H9 (cell line): Measurements from ENCODE around the gene TOPORS. TPM values are rescaled to one million over a fixed set of nuclear protein-coding genes. Genes with fewer than 3 reads are reported as not detected.

Experiments
- DNase-seq: peaks from one replicate; pipeline ENCODE4 v3.0.0-alpha.2; 2017
- H2AFZ ChIP-seq: one replicate; pipeline ENCODE4 v1.6.1; 2013; ENCODE audit warnings: mild to moderate bottlenecking, low read length, control low read depth, moderate library complexity
- H2AK5ac ChIP-seq: 2 replicates; pipeline ENCODE4 v1.6.1; 2013; ENCODE audit warnings: low read length, control low read depth, mixed read lengths; ENCODE audit not compliant: insufficient read length
- H2BK120ac ChIP-seq: one replicate; pipeline ENCODE4 v1.6.1; 2013; ENCODE audit warnings: low read depth, mild to moderate bottlenecking, low read length, control low read depth, inconsistent platforms; ENCODE audit not compliant: poor library complexity, severe bottlenecking
- H2BK12ac ChIP-seq: 2 replicates; pipeline ENCODE4 v1.6.1; 2013; ENCODE audit warnings: low read length, control low read depth, mixed read lengths, low read depth; ENCODE audit not compliant: insufficient read length
- H2BK15ac ChIP-seq: 2 replicates; pipeline ENCODE4 v1.6.1; 2013; ENCODE audit warnings: low read depth, low read length, control low read depth
- H2BK20ac ChIP-seq: one replicate; pipeline ENCODE4 v1.6.1; 2013; ENCODE audit warnings: low read depth, mild to moderate bottlenecking, low read length, control low read depth, inconsistent platforms; ENCODE audit not compliant: poor library complexity, severe bottlenecking
- H2BK5ac ChIP-seq: 2 replicates; pipeline ENCODE4 v1.6.1; 2013; ENCODE audit warnings: low read length, control low read depth, mixed read lengths; ENCODE audit not compliant: insufficient read length
- H3K14ac ChIP-seq: 2 replicates; pipeline ENCODE4 v1.6.1; 2013; ENCODE audit warnings: low read length, control low read depth; ENCODE audit not compliant: insufficient read depth
- H3K18ac ChIP-seq: 2 replicates; pipeline ENCODE4 v1.6.1; 2013; ENCODE audit warnings: low read depth, mild to moderate bottlenecking, mixed read lengths, low read length, control low read depth; ENCODE audit not compliant: insufficient read length
- H3K23ac ChIP-seq: 2 replicates; pipeline ENCODE4 v1.6.1; 2013; ENCODE audit warnings: low read length, control low read depth, mixed read lengths, low read depth; ENCODE audit not compliant: insufficient read length
- H3K23me2 ChIP-seq: 2 replicates; pipeline ENCODE4 v1.6.1; 2013; ENCODE audit warnings: low read depth, mild to moderate bottlenecking, mixed read lengths, low read length, control low read depth; ENCODE audit not compliant: insufficient read length, poor library complexity, severe bottlenecking
- H3K27ac ChIP-seq: 2 replicates; pipeline ENCODE4 v1.5.1; 2013; ENCODE audit warnings: low read length, control low read depth, mixed read lengths, low read depth; ENCODE audit not compliant: insufficient read length
- H3K27me3 ChIP-seq: 2 replicates; pipeline ENCODE4 v1.6.1; 2013; ENCODE audit warnings: low read length, control low read depth, inconsistent platforms; ENCODE audit not compliant: insufficient read depth
- H3K4ac ChIP-seq: 2 replicates; pipeline ENCODE4 v1.6.1; 2013; ENCODE audit warnings: low read depth, mild to moderate bottlenecking, control low read depth, inconsistent platforms, low read length, moderate library complexity
- H3K4me1 ChIP-seq: 2 replicates; pipeline ENCODE4 v1.6.1; 2013; ENCODE audit warnings: low read length, control low read depth, inconsistent platforms; ENCODE audit not compliant: insufficient read depth
- H3K4me2 ChIP-seq: 2 replicates; pipeline ENCODE4 v1.6.1; 2013; ENCODE audit warnings: low read length, control low read depth, mixed read lengths; ENCODE audit not compliant: insufficient read length, insufficient read depth
- H3K56ac ChIP-seq: 2 replicates; pipeline ENCODE4 v1.6.1; 2013; ENCODE audit warnings: low read depth, mild to moderate bottlenecking, mixed read lengths, low read length, control low read depth; ENCODE audit not compliant: insufficient read length
- H3K79me1 ChIP-seq: 2 replicates; pipeline ENCODE4 v1.6.1; 2013; ENCODE audit warnings: low read depth, mild to moderate bottlenecking, moderate library complexity, low read length, control low read depth, inconsistent platforms; ENCODE audit not compliant: insufficient read depth, poor library complexity, severe bottlenecking
- H3K79me2 ChIP-seq: 2 replicates; pipeline ENCODE4 v1.6.1; 2013; ENCODE audit warnings: low read length, control low read depth, inconsistent platforms; ENCODE audit not compliant: insufficient read depth
- H3K9ac ChIP-seq: 2 replicates; pipeline ENCODE4 v1.6.1; 2013; ENCODE audit warnings: low read length, control low read depth, mixed read lengths; ENCODE audit not compliant: insufficient read length; ENCODE audit errors: extremely low read depth
- H3K9me3 ChIP-seq: one replicate; pipeline ENCODE4 v1.6.1; 2013; ENCODE audit warnings: low read depth, low read length, inconsistent platforms; ENCODE audit not compliant: control insufficient read depth
- H3T11ph ChIP-seq: one replicate; pipeline ENCODE4 v1.6.1; 2013; ENCODE audit warnings: mild to moderate bottlenecking, low read length, control low read depth, inconsistent platforms
- H4K20me1 ChIP-seq: one replicate; pipeline ENCODE4 v1.6.1; 2013; ENCODE audit not compliant: control insufficient read depth, insufficient read length, insufficient read depth
- H4K5ac ChIP-seq: 2 replicates; pipeline ENCODE4 v1.6.1; 2013; ENCODE audit warnings: low read depth, mild to moderate bottlenecking, mixed read lengths, low read length, control low read depth; ENCODE audit not compliant: insufficient read length
- H4K8ac ChIP-seq: replicated peaks from 2 replicates; pipeline ENCODE4 v1.6.1; 2013; ENCODE audit warnings: low read length, control low read depth, mixed read lengths, low read depth; ENCODE audit not compliant: insufficient read length
- H4K91ac ChIP-seq: 2 replicates; pipeline ENCODE4 v1.6.1; 2013; ENCODE audit warnings: low read depth, mild to moderate bottlenecking, moderate library complexity, mixed read lengths, low read length, control low read depth; ENCODE audit not compliant: insufficient read length
- H3K27ac Mint-ChIP-seq, 3 experiments: 2 replicates in 2 of 3; 3 replicates in 1 of 3; pipeline ENCODE4 v1.8.0; 2020 to 2021; ENCODE audit warnings: mixed read lengths in 3 of 3, mild to moderate bottlenecking in 1 of 3, moderate library complexity in 1 of 3
- H3K27me3 Mint-ChIP-seq: 2 replicates; pipeline ENCODE4 v1.8.0; 2021; ENCODE audit warnings: low read depth, mild to moderate bottlenecking, moderate library complexity, mixed read lengths
- H3K36me3 Mint-ChIP-seq, 3 experiments: 2 replicates in 2 of 3; 3 replicates in 1 of 3; pipeline ENCODE4 v1.8.0; 2020 to 2021; ENCODE audit warnings: low read depth in 3 of 3, mixed read lengths in 3 of 3; ENCODE audit not compliant: insufficient read depth in 1 of 3
- H3K4me1 Mint-ChIP-seq, 2 experiments: 2 replicates each; pipeline ENCODE4 v1.8.0; 2020; ENCODE audit warnings: mixed read lengths in 2 of 2
- H3K4me3 Mint-ChIP-seq, 2 experiments: 2 replicates in 1 of 2; 3 replicates in 1 of 2; pipeline ENCODE4 v1.8.0; 2020 to 2021; ENCODE audit warnings: mild to moderate bottlenecking in 2 of 2, mixed read lengths in 2 of 2, moderate library complexity in 1 of 2
- H3K9me3 Mint-ChIP-seq, 2 experiments: 2 replicates in 1 of 2; 3 replicates in 1 of 2; pipeline ENCODE4 v1.8.0; 2020; ENCODE audit warnings: mild to moderate bottlenecking in 2 of 2, mixed read lengths in 2 of 2, moderate library complexity in 1 of 2
- CTCF ChIP-seq: fragments of 200-600 bp; sonication (generic); conservative IDR thresholded peaks from 3 replicates; pipeline ENCODE4 v1.8.0; 2021; ENCODE audit warnings: antibody characterized with exemption, mild to moderate bottlenecking
- WGBS: extraction: QIAGEN DNeasy Blood & Tissue Kit; methylation state at CpG from one replicate; pipeline ENCODE4 v1.1.7; 2013; ENCODE audit warnings: missing lambda C conversion rate, low lambda C conversion rate, mixed read lengths; ENCODE audit not compliant: insufficient read length; ENCODE audit errors: extremely low coverage; 5-methylcytosine and 5-hydroxymethylcytosine counted together
- total RNA-seq: library from RNA; stranded (reverse); gene quantifications from 2 replicates; pipeline ENCODE4 v1.2.1, GENCODE V29; 2021

The TOPORS gene
- total RNA-seq, 1 experiment from 2014 or later: 31.9 TPM

GRCh38 chr9:32574858-32575257 lies 22.5 kb upstream of the TOPORS start:
- H3K9me3 Mint-ChIP-seq: no peaks in the 10 kb centered on the region

More at GRCh38 chr9:32574858-32575257, 22.5 kb upstream of the TOPORS start:
- no peak overlapping the region for H4K5ac ChIP-seq
- peaks cover 5% of the 10 kb centered on the region for H3K23me2 ChIP-seq
- WGBS: no CpG with 5 or more reads among the region's 1 CpG
- H4K20me1 ChIP-seq: no peaks in the 10 kb centered on the region
- peaks cover 9% of the 10 kb centered on the region; the same call in 1 of the 2 replicates for H3K79me2 ChIP-seq
- no peak overlapping the region for H2BK12ac ChIP-seq
- H3K9me3 ChIP-seq: no peaks in the 10 kb centered on the region
- peaks cover 12 to 15% of the 10 kb centered on the region in 2 experiments for H3K4me1 Mint-ChIP-seq
- H3K27ac ChIP-seq: no peak overlapping the region
- no peak overlapping the region for H2BK120ac ChIP-seq
- H2BK5ac ChIP-seq: no peak overlapping the region
- H2AK5ac ChIP-seq: no peak overlapping the region
- H3K27ac Mint-ChIP-seq: no peak overlapping the region
- no peak overlapping the region for H2BK15ac ChIP-seq
- H3K27me3 ChIP-seq: no peaks in the 10 kb centered on the region
- H4K8ac ChIP-seq: no peak overlapping the region
- H3K4ac ChIP-seq: no peak overlapping the region
- H4K91ac ChIP-seq: no peak overlapping the region
- H3K79me1 ChIP-seq: peaks cover 3% of the 10 kb centered on the region
- no peak for DNase-seq
- no peak overlapping the region for H2AFZ ChIP-seq
- H3T11ph ChIP-seq: no peak overlapping the region
- peaks cover 5% of the 10 kb centered on the region in 3 experiments; a peak in 6 of 7 replicates for H3K36me3 Mint-ChIP-seq
- no peak overlapping the region for H3K14ac ChIP-seq
- H3K4me3 Mint-ChIP-seq: no peak overlapping the region; a peak in 1 of 5 replicates
- H3K18ac ChIP-seq: no peak overlapping the region
- H3K56ac ChIP-seq: no peak overlapping the region
- no peak overlapping the region for H3K4me2 ChIP-seq
- H3K23ac ChIP-seq: no peak overlapping the region
- TF ChIP-seq CTCF: no peak
- no peak overlapping the region for H3K9ac ChIP-seq
- peaks cover 1% of the 10 kb centered on the region; the same call in 1 of the 2 replicates for H3K27me3 Mint-ChIP-seq
- no peaks in the 10 kb centered on the region for H3K4me1 ChIP-seq
- no peak overlapping the region for H2BK20ac ChIP-seq
